Type B pancreatic cell (in vitro differentiated cells): ENCODE data around the gene CEP85. TPM values are rescaled to one million over a fixed set of nuclear protein-coding genes. Genes with fewer than 3 reads are reported as not detected.
"Not testable (repeated sequence)": the region's sequence is repeated elsewhere in the genome, so short reads cannot be mapped to it uniquely, and the experiment has no call there.

Source experiments
- DNase-seq: peaks from one replicate; pipeline ENCODE4 v3.0.0; 2021; ENCODE audit warnings: mixed read lengths; ENCODE audit not compliant: unreplicated experiment; ENCODE audit errors: extremely low spot score
- H3K27ac Mint-ChIP-seq: 2 replicates; pipeline ENCODE4 v1.8.0; 2021; ENCODE audit warnings: mild to moderate bottlenecking, mixed read lengths
- H3K27me3 Mint-ChIP-seq: 2 replicates; pipeline ENCODE4 v1.8.0; 2021; ENCODE audit warnings: mixed read lengths
- H3K36me3 Mint-ChIP-seq: 2 replicates; pipeline ENCODE4 v1.8.0; 2021; ENCODE audit warnings: mixed read lengths
- H3K4me1 Mint-ChIP-seq: one replicate; pipeline ENCODE4 v1.8.0; 2021; ENCODE audit warnings: mixed read lengths; ENCODE audit not compliant: unreplicated experiment
- H3K4me3 Mint-ChIP-seq: 2 replicates; pipeline ENCODE4 v1.8.0; 2021; ENCODE audit warnings: mild to moderate bottlenecking, mixed read lengths
- H3K9me3 Mint-ChIP-seq: 2 replicates; pipeline ENCODE4 v1.8.0; 2021; ENCODE audit warnings: mixed read lengths
- total RNA-seq: library from RNA; stranded (reverse); gene quantifications from 2 replicates; pipeline ENCODE4 v1.2.1, GENCODE V29; 2021; ENCODE audit warnings: low replicate concordance
- TF ChIP-seq, protein P1 (sequence below): fragments of 200-600 bp; sonication (generic); conservative IDR thresholded peaks from 2 replicates; pipeline ENCODE4 v1.5.0; 2021; ENCODE audit warnings: antibody characterized with exemption, mild to moderate bottlenecking

The CEP85 gene
- total RNA-seq, 1 donor from 2014 or later: 26.8 TPM

- Mint-ChIP-seq H3K27me3 (no peaks in the 10 kb centered on the region), H3K36me3 (no peaks in the 10 kb centered on the region), H3K27ac (no peak overlapping the region), H3K4me3 (no peak overlapping the region), H3K9me3 (no peaks in the 10 kb centered on the region), H3K4me1 (peaks cover 34% of the 10 kb centered on the region)
- TF ChIP-seq, protein P1, sequence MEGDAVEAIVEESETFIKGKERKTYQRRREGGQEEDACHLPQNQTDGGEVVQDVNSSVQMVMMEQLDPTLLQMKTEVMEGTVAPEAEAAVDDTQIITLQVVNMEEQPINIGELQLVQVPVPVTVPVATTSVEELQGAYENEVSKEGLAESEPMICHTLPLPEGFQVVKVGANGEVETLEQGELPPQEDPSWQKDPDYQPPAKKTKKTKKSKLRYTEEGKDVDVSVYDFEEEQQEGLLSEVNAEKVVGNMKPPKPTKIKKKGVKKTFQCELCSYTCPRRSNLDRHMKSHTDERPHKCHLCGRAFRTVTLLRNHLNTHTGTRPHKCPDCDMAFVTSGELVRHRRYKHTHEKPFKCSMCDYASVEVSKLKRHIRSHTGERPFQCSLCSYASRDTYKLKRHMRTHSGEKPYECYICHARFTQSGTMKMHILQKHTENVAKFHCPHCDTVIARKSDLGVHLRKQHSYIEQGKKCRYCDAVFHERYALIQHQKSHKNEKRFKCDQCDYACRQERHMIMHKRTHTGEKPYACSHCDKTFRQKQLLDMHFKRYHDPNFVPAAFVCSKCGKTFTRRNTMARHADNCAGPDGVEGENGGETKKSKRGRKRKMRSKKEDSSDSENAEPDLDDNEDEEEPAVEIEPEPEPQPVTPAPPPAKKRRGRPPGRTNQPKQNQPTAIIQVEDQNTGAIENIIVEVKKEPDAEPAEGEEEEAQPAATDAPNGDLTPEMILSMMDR: no peak
- DNase-seq: no peak
Observed at GRCh38 chr1:26289158-26290059, 55.4 kb downstream of the CEP85 start.

GRCh38 chr1:26290122-26290881, 56.3 kb downstream of the CEP85 start:
- Mint-ChIP-seq H3K36me3 (no peaks in the 10 kb centered on the region), H3K27me3 (no peaks in the 10 kb centered on the region), H3K27ac (no peak overlapping the region), H3K4me3 (no peak overlapping the region), H3K4me1 (peaks cover 29% of the 10 kb centered on the region), H3K9me3 (no peaks in the 10 kb centered on the region)
- TF ChIP-seq, protein P1: no peak
- no peak for DNase-seq

- Mint-ChIP-seq H3K9me3 (no peaks in the 10 kb centered on the region), H3K27me3 (no peaks in the 10 kb centered on the region), H3K27ac (peak overlapping the region; percentile 36), H3K4me3 (no peak overlapping the region), H3K36me3 (no peaks in the 10 kb centered on the region), H3K4me1 (peaks cover 29% of the 10 kb centered on the region)
- TF ChIP-seq, protein P1: no peak
- no peak for DNase-seq
Observed at GRCh38 chr1:26290882-26291261, 56.9 kb downstream of the CEP85 start.

DNA sequence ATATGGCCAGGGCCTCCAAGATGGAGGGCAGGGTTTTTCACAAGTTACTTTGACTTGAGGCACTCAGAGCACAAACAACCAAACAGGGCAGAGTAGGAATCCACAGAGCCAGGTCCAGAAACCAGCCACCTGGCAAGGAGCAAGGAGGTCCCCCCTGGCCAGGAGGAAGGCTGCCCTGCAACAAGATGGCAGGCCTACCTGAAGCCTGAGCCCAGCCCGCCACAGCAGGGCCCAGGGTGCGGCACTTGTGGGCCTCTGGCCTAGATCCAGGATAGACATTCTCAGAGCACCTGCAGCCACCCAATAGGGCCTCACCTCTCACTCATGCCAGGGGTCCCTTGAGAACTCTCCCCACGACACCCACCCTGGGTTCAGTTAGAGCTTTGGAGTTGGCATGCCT, 57.4 kb downstream of the CEP85 start:
- Mint-ChIP-seq H3K4me1 (peaks cover 29% of the 10 kb centered on the region), H3K9me3 (no peaks in the 10 kb centered on the region), H3K27ac (peak overlapping the region; percentile 36), H3K4me3 (no peak overlapping the region), H3K36me3 (no peaks in the 10 kb centered on the region), H3K27me3 (no peaks in the 10 kb centered on the region)
- DNase-seq: no peak
- TF ChIP-seq, protein P1: no peak

GRCh38 chr1:26291939-26292338, 57.9 kb downstream of the CEP85 start:
- Mint-ChIP-seq H3K4me3 (no peak overlapping the region), H3K9me3 (no peaks in the 10 kb centered on the region), H3K27me3 (no peaks in the 10 kb centered on the region), H3K36me3 (no peaks in the 10 kb centered on the region), H3K27ac (peak overlapping the region; percentile 13), H3K4me1 (peaks cover 29% of the 10 kb centered on the region)
- DNase-seq: no peak
- TF ChIP-seq, protein P1: no peak

DNA sequence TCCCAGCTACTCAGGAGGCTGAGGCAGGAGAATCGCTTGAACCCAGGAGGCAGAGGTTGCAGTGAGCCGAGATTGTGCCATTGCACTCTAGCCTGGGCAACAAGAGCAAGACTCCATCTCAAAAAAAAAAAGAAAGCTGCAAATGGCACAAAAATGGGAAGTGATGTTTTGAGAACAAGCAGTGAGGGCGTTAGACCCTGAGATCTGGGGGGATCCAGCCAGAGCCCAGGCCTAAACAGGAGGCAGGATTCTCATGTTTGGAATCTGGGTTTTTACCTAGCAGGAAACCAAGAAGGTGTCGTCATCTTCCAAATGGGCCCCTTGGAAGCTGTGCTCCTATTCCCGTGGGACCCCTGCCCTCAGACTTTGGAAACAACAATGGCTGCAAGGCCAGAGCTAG, 58.7 kb downstream of the CEP85 start:
- H3K4me3 Mint-ChIP-seq, H3K36me3 Mint-ChIP-seq, H3K27me3 Mint-ChIP-seq, H3K9me3 Mint-ChIP-seq, H3K27ac Mint-ChIP-seq, DNase-seq: not testable (repeated sequence)
- H3K4me1 Mint-ChIP-seq: peaks cover 26% of the 10 kb centered on the region
